OCI-LY3 (cell line): ENCODE data around the gene DNAH5.

ENCODE experiments used
- H2AFZ ChIP-seq: fragments of 200-600, 300-600 bp; shearing (Covaris generic); 2 replicates; pipeline ENCODE4 v1.6.0; 2014; ENCODE audit warnings: antibody characterized with exemption, low read depth, low read length
- H3K27ac ChIP-seq: fragments of 200-600, 300-600 bp; sonication (generic); 2 replicates; pipeline ENCODE4 v1.5.1; 2014; ENCODE audit warnings: mild to moderate bottlenecking, low read length, moderate library complexity, mixed read lengths
- H3K27me3 ChIP-seq: fragments of 200-600, 300-600 bp; sonication (generic); 2 replicates; pipeline ENCODE4 v1.6.1; 2014; ENCODE audit warnings: low read depth, low read length, mixed read lengths
- H3K36me3 ChIP-seq: fragments of 200-600, 300-600 bp; sonication (generic); replicated peaks from 2 replicates; pipeline ENCODE3; 2014; ENCODE audit warnings: low read depth, low read length, mixed read lengths
- H3K4me1 ChIP-seq: fragments of 300-600, 200-600 bp; sonication (generic); 2 replicates; pipeline ENCODE4 v1.6.1; 2014; ENCODE audit warnings: low read length, mixed read lengths
- H3K4me2 ChIP-seq: fragments of 200-600, 300-600 bp; sonication (generic); 2 replicates; pipeline ENCODE4 v1.6.1; 2014; ENCODE audit warnings: low read length, mixed read lengths
- H3K4me3 ChIP-seq: fragments of 300-600, 200-600 bp; sonication (generic); 2 replicates; pipeline ENCODE4 v1.5.1; 2014; ENCODE audit warnings: antibody characterized with exemption, mild to moderate bottlenecking, low read length, moderate library complexity
- H3K79me2 ChIP-seq: fragments of 300-600, 200-600 bp; shearing (Covaris generic); 2 replicates; pipeline ENCODE4 v1.6.1; 2014; ENCODE audit warnings: mild to moderate bottlenecking, low read length, mixed read lengths
- H3K9ac ChIP-seq: fragments of 300-600, 200-600 bp; shearing (Covaris generic); 2 replicates; pipeline ENCODE4 v1.6.0; 2014; ENCODE audit warnings: mild to moderate bottlenecking, low read length, moderate library complexity
- H3K9me3 ChIP-seq: fragments of 200-600, 300-600 bp; shearing (Covaris generic); 2 replicates; pipeline ENCODE4 v1.6.1; 2014; ENCODE audit warnings: low read length, mixed read lengths; ENCODE audit not compliant: insufficient read depth
- H4K20me1 ChIP-seq: fragments of 200-600, 300-600 bp; sonication (generic); 2 replicates; pipeline ENCODE4 v1.6.1; 2016; ENCODE audit warnings: low read length, mixed read lengths; ENCODE audit not compliant: insufficient read depth
- CTCF ChIP-seq: fragments of 200-600, 300-600 bp; sonication (generic); IDR thresholded peaks from 2 replicates; pipeline ENCODE4 v1.5.1; 2014; ENCODE audit warnings: antibody characterized with exemption, low read length, low read depth
- EZH2phosphoT487 ChIP-seq: fragments of 200-600 bp; shearing (Covaris generic); IDR thresholded peaks from 2 replicates; pipeline ENCODE4 v1.6.1; 2018; ENCODE audit warnings: antibody characterized with exemption, mixed run types, low read depth

The DNAH5 gene

DNA sequence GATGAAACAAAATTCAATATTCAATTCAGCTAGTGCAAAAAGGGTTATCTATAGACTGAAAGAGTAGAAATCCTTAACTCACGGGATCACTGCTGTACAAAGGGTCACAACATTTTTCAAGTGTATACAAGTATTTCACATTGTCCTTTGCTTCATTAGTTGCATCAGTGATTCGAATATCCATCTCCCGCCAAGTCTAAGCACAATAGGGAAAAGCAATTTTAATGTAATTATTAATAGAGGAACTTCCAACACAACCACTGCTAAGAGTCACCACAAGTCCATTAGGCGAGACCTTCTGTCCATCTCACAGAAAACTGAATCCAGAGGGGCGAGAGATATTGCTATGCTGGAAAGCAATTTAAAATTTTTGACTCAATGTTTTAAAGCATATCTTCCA, 27.4 kb downstream of the DNAH5 start:
- no peak overlapping the region for H3K4me2 ChIP-seq
- H3K36me3 ChIP-seq = no peaks in the 10 kb centered on the region
- H3K9me3 ChIP-seq = no peaks in the 10 kb centered on the region
- TF ChIP-seq CTCF = no peak
- H3K27me3 ChIP-seq = no peaks in the 10 kb centered on the region
- H3K4me3 ChIP-seq = no peak overlapping the region
- H4K20me1 ChIP-seq = no peaks in the 10 kb centered on the region
- H3K4me1 ChIP-seq = no peaks in the 10 kb centered on the region
- H3K9ac ChIP-seq = no peak overlapping the region
- no peak overlapping the region for H3K27ac ChIP-seq
- no peaks in the 10 kb centered on the region for H3K79me2 ChIP-seq
- no peak overlapping the region for H2AFZ ChIP-seq

DNA sequence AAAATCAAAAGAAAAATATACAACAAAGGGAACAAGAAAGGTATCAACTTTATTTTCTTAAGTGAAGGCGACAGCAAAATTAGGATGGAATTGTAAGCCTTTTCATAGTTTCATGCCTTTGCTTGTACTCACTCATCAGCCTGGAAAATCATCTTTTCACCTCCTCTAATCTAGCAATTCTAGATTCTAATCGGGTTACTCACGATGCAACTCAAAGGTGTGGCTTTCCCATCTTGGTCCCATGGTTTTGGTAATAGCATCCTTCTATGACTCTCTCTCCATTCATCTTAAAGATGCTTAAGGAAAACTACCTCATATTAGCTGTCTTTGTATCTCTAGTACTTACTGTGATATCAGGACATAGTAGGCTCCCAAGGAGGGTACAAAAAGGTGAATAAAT, 30.5 kb downstream of the DNAH5 start:
- no peaks in the 10 kb centered on the region for H3K36me3 ChIP-seq
- H3K79me2 ChIP-seq = no peaks in the 10 kb centered on the region
- H2AFZ ChIP-seq = no peak overlapping the region
- H4K20me1 ChIP-seq = no peaks in the 10 kb centered on the region
- H3K9ac ChIP-seq = no peak overlapping the region
- no peak overlapping the region for H3K27ac ChIP-seq
- no peak overlapping the region for H3K4me2 ChIP-seq
- H3K4me1 ChIP-seq = no peaks in the 10 kb centered on the region
- H3K27me3 ChIP-seq = no peaks in the 10 kb centered on the region
- no peaks in the 10 kb centered on the region for H3K9me3 ChIP-seq
- no peak for TF ChIP-seq CTCF
- TF ChIP-seq EZH2phosphoT487 = no peak
- H3K4me3 ChIP-seq = no peak overlapping the region

GRCh38 chr5:13910637-13911288, 33.7 kb downstream of the DNAH5 start:
- Histone ChIP-seq H3K27me3 (no peaks in the 10 kb centered on the region), H3K4me2 (no peak overlapping the region), H3K27ac (no peak overlapping the region), H4K20me1 (no peaks in the 10 kb centered on the region), H2AFZ (no peak overlapping the region), H3K36me3 (no peaks in the 10 kb centered on the region), H3K79me2 (no peaks in the 10 kb centered on the region), H3K9ac (no peak overlapping the region), H3K9me3 (no peaks in the 10 kb centered on the region), H3K4me3 (no peak overlapping the region), H3K4me1 (no peaks in the 10 kb centered on the region)
- TF ChIP-seq CTCF = no peak

GRCh38 chr5:13910201-13910600, 34.3 kb downstream of the DNAH5 start:
- Histone ChIP-seq H3K79me2 (no peaks in the 10 kb centered on the region), H3K27ac (no peak overlapping the region), H2AFZ (no peak overlapping the region), H3K4me1 (no peaks in the 10 kb centered on the region), H3K27me3 (no peaks in the 10 kb centered on the region), H3K4me2 (no peak overlapping the region), H4K20me1 (no peaks in the 10 kb centered on the region), H3K4me3 (no peak overlapping the region), H3K9me3 (no peaks in the 10 kb centered on the region), H3K9ac (no peak overlapping the region), H3K36me3 (no peaks in the 10 kb centered on the region)
- TF ChIP-seq CTCF (no peak), EZH2phosphoT487 (no peak)
